ENCODE measurements around the gene DNAJB4. TPM values are rescaled to one million over a fixed set of nuclear protein-coding genes. Genes with fewer than 3 reads are reported as not detected.

Gene DNAJB4
- total RNA-seq, 1 donor from 2014 or later = 95.8 TPM

DNA sequence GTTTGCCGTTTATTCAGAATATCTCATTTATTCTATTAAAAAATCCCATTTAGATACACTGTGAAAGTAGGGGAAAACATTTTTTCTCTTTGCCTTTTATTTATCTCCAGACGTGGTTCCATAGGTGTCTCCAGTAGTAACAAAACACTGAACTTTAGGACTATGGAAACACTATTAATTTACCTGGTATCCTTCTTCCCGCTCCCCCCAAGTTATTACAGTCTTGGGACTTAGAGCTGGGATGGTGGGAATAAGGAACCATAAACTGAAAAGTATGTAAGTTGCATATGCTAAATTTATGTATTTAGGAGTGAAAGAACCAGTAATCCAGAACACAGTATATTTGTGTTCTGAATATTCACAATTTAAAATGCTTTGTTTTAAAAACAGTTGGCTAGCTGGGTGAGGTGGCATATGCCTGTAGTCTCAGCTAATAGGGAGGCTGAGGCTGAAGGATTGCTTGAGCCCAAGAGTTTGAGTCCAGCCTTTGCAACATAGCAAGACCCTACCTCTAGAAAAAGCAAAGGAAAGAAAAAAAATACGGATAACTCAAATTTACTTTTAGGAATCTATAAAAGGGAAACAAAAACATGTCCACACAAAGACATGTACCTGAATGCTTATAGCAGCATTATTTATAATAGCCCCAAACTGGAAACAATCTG, 3.1 kb downstream of the DNAJB4 start:
- no peaks in the 10 kb centered on the region for H3K27me3 Mint-ChIP-seq (ENCODE audit: unreplicated experiment)
- no peaks in the 10 kb centered on the region for H3K9me3 Mint-ChIP-seq (ENCODE audit: unreplicated experiment)
- DNase-seq (ENCODE audit: extremely low spot score, unreplicated experiment) = no peak
- TF ChIP-seq, protein P1, sequence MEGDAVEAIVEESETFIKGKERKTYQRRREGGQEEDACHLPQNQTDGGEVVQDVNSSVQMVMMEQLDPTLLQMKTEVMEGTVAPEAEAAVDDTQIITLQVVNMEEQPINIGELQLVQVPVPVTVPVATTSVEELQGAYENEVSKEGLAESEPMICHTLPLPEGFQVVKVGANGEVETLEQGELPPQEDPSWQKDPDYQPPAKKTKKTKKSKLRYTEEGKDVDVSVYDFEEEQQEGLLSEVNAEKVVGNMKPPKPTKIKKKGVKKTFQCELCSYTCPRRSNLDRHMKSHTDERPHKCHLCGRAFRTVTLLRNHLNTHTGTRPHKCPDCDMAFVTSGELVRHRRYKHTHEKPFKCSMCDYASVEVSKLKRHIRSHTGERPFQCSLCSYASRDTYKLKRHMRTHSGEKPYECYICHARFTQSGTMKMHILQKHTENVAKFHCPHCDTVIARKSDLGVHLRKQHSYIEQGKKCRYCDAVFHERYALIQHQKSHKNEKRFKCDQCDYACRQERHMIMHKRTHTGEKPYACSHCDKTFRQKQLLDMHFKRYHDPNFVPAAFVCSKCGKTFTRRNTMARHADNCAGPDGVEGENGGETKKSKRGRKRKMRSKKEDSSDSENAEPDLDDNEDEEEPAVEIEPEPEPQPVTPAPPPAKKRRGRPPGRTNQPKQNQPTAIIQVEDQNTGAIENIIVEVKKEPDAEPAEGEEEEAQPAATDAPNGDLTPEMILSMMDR (IDR thresholded peaks at IDR 0.05) = no peak
- peak overlapping the region; percentile 97 for H3K27ac Mint-ChIP-seq (ENCODE audit: unreplicated experiment)
- peak overlapping the region; percentile 93 for H3K4me3 Mint-ChIP-seq (ENCODE audit: unreplicated experiment)
- peaks cover 51% of the 10 kb centered on the region for H3K4me1 Mint-ChIP-seq (ENCODE audit: unreplicated experiment)
- peaks cover 3% of the 10 kb centered on the region for H3K36me3 Mint-ChIP-seq (ENCODE audit: unreplicated experiment)

DNA sequence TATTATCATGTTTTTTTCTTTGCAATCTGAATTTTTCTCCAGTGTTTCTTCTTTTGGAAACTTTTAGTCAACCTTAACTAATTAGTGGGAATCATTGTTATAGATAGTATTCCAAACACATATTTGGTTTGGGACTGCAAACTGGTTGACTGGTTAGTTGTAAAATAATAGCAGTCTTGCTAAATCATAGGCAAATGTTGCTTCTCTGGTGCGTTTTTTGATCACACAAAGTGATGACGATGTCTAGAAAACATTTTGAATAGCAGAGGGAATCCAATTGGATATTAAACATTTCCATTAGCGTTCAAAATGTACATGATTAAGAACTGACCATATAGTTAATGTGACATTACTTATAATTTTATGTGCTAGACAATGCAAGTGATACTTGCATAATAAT, 4.5 kb downstream of the DNAJB4 start:
- Mint-ChIP-seq H3K4me1 (ENCODE audit: unreplicated experiment) (peaks cover 42% of the 10 kb centered on the region), H3K27ac (ENCODE audit: unreplicated experiment) (peak overlapping the region; percentile 86), H3K27me3 (ENCODE audit: unreplicated experiment) (no peaks in the 10 kb centered on the region), H3K9me3 (ENCODE audit: unreplicated experiment) (no peaks in the 10 kb centered on the region), H3K4me3 (ENCODE audit: unreplicated experiment) (peak overlapping the region; percentile 71), H3K36me3 (ENCODE audit: unreplicated experiment) (peaks cover 12% of the 10 kb centered on the region)
- TF ChIP-seq, protein P1 (IDR thresholded peaks at IDR 0.05) = no peak
- no peak for DNase-seq (ENCODE audit: extremely low spot score, unreplicated experiment)

DNA sequence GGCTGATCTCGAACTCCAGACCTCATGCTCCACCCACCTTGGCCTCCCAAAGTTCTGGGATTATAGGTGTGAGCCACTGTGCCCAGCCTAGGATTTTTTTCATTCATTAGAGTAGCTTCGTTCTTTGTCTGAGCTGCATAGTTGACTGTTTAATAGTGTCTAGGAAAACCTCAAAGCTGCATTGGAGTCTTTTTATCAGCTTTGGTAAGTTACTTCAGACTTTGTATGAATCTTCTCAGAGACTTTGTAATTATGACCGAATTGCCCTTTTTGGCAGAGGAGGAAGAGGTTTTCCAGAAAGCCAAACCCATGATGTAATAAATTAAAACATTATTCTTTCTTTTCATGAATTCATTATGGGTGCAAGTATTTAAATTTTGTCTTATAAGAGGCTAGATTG, 5.1 kb downstream of the DNAJB4 start:
- TF ChIP-seq, protein P1 (IDR thresholded peaks at IDR 0.05) = no peak
- no peaks in the 10 kb centered on the region for H3K9me3 Mint-ChIP-seq (ENCODE audit: unreplicated experiment)
- no peaks in the 10 kb centered on the region for H3K27me3 Mint-ChIP-seq (ENCODE audit: unreplicated experiment)
- H3K36me3 Mint-ChIP-seq (ENCODE audit: unreplicated experiment) = peaks cover 14% of the 10 kb centered on the region
- H3K4me3 Mint-ChIP-seq (ENCODE audit: unreplicated experiment) = peak overlapping the region; percentile 71
- H3K4me1 Mint-ChIP-seq (ENCODE audit: unreplicated experiment) = peaks cover 42% of the 10 kb centered on the region
- peak overlapping the region; percentile 86 for H3K27ac Mint-ChIP-seq (ENCODE audit: unreplicated experiment)
- DNase-seq (ENCODE audit: extremely low spot score, unreplicated experiment) = no peak

DNA sequence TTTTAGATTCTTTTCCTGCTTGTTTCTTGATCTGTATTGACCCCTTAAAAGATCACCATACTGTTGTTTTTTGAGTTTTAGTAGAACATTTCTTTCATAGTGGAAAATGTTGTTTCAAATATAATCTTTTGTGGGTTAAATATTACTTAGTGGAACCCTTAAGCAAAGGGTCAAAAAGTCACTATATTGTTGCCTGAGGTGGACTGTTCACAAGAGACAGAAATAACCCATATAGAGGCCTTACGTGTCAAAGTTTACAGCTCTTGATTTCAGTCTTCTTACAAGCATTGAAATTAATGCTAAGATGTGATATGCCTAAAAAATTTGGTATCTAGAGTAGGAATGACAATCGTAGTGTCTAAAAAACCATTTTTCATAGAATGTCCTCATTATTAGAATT, 6.3 kb downstream of the DNAJB4 start:
- TF ChIP-seq, protein P1 (IDR thresholded peaks at IDR 0.05) = no peak
- Mint-ChIP-seq H3K36me3 (ENCODE audit: unreplicated experiment) (peaks cover 22% of the 10 kb centered on the region), H3K4me3 (ENCODE audit: unreplicated experiment) (peak overlapping the region; percentile 43), H3K9me3 (ENCODE audit: unreplicated experiment) (no peaks in the 10 kb centered on the region), H3K27ac (ENCODE audit: unreplicated experiment) (peak overlapping the region; percentile 71), H3K4me1 (ENCODE audit: unreplicated experiment) (peaks cover 46% of the 10 kb centered on the region), H3K27me3 (ENCODE audit: unreplicated experiment) (no peaks in the 10 kb centered on the region)
- DNase-seq (ENCODE audit: extremely low spot score, unreplicated experiment) = no peak

DNA sequence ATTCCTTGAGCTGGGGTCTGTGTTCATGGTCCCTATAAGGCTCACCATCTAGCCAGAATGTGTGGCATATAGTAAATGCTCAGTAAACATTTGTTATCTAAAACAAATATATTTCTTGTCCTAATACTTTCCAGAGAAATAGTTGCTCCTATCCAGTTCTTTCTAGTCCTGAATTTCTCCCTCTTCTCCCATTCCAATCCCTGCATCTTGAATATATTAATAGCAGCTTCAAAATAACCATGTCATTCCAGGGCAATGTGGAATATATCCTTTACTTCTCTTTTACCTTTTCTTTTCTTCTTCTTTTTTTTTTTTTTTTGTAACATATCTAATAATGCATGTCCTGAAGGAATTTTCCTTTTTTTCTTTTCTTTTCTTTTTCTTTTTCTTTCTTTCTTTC, 10.4 kb downstream of the DNAJB4 start:
- H3K36me3 Mint-ChIP-seq (ENCODE audit: unreplicated experiment) = peaks cover 38% of the 10 kb centered on the region
- no peak overlapping the region for H3K27ac Mint-ChIP-seq (ENCODE audit: unreplicated experiment)

More for the DNA sequence above, 10.4 kb downstream of the DNAJB4 start:
- Mint-ChIP-seq H3K4me3 (ENCODE audit: unreplicated experiment) (no peak overlapping the region), H3K4me1 (ENCODE audit: unreplicated experiment) (peaks cover 19% of the 10 kb centered on the region), H3K9me3 (ENCODE audit: unreplicated experiment) (no peaks in the 10 kb centered on the region), H3K27me3 (ENCODE audit: unreplicated experiment) (no peaks in the 10 kb centered on the region)
- TF ChIP-seq, protein P1 (IDR thresholded peaks at IDR 0.05) = no peak
- no peak for DNase-seq (ENCODE audit: extremely low spot score, unreplicated experiment)

All from osteocyte (in vitro differentiated cells).